IMR-90 (cell line): Measurements from ENCODE around the gene RPS6KA2. TPM values are rescaled to one million over a fixed set of nuclear protein-coding genes. Genes with fewer than 3 reads are reported as not detected.

Source experiments
- ATAC-seq: fragments of 200-7000 bp; cut with Tn5 transposase; 2 replicates; pipeline ENCODE4 v1.9.1; 2020; ENCODE audit warnings: low read depth, mild to moderate bottlenecking, moderate library complexity
- BruUV-seq: library from RNA; stranded (reverse); fragments of 400-500 nt; replicated peaks from 2 replicates; lab custom pipeline; 2021; lab: Mats Ljungman, UMichigan
- CTCF ChIA-PET: fragments of 300-600 bp; formaldehyde crosslinking; extraction: SDS; loops from one replicate; lab custom pipeline; 2021; ENCODE audit warnings: antibody characterized with exemption; lab: Yijun Ruan, JAX
- POLR2A ChIA-PET: fragments of 300-600 bp; sonication (Branson Sonifier 250); formaldehyde crosslinking; loops from one replicate; lab custom pipeline; 2022; ENCODE audit warnings: antibody characterized with exemption; ENCODE audit not compliant: unreplicated experiment; lab: Charles Lee
- DNase-seq: peaks from one replicate; pipeline ENCODE4 v3.0.0; 2013
- H2AFZ ChIP-seq: replicated peaks from 2 replicates; pipeline ENCODE3; 2013; ENCODE audit warnings: low read length, mild to moderate bottlenecking; ENCODE audit not compliant: poor library complexity
- H2AK5ac ChIP-seq: 2 replicates; pipeline ENCODE4 v1.6.1; 2013; ENCODE audit warnings: low read depth, low read length, inconsistent platforms
- H2AK9ac ChIP-seq: replicated peaks from 2 replicates; pipeline ENCODE3; 2013; ENCODE audit warnings: mild to moderate bottlenecking, low read depth, low read length, moderate library complexity; ENCODE audit not compliant: poor library complexity
- H2BK120ac ChIP-seq: 2 replicates; pipeline ENCODE4 v1.6.1; 2013; ENCODE audit warnings: low read depth, low read length, inconsistent platforms
- H2BK15ac ChIP-seq: 3 replicates; pipeline ENCODE4 v1.6.1; 2013; ENCODE audit warnings: low read depth, low read length, inconsistent platforms
- H2BK20ac ChIP-seq: 2 replicates; pipeline ENCODE4 v1.6.1; 2013; ENCODE audit warnings: low read depth, mild to moderate bottlenecking, inconsistent platforms, low read length, moderate library complexity
- H2BK5ac ChIP-seq: 2 replicates; pipeline ENCODE4 v1.6.1; 2013; ENCODE audit warnings: mild to moderate bottlenecking, low read depth, low read length, inconsistent platforms; ENCODE audit not compliant: poor library complexity, severe bottlenecking
- H3K14ac ChIP-seq: replicated peaks from 2 replicates; pipeline ENCODE4 v1.6.1; 2013; ENCODE audit warnings: low read depth, low read length, inconsistent platforms
- H3K18ac ChIP-seq: 2 replicates; pipeline ENCODE4 v1.6.1; 2013; ENCODE audit warnings: low read depth, low read length, control low read depth
- H3K23ac ChIP-seq: 2 replicates; pipeline ENCODE4 v1.6.1; 2013; ENCODE audit warnings: low read depth, low read length, inconsistent platforms
- H3K27ac ChIP-seq: 2 replicates; pipeline ENCODE4 v1.5.1; 2013; ENCODE audit warnings: mild to moderate bottlenecking, control low read depth, low read length; ENCODE audit not compliant: insufficient read depth
- H3K27me3 ChIP-seq: 2 replicates; pipeline ENCODE4 v1.6.1; 2013; ENCODE audit warnings: low read length; ENCODE audit not compliant: control insufficient read depth, insufficient read depth
- H3K36me3 ChIP-seq: 2 replicates; pipeline ENCODE4 v1.6.1; 2013; ENCODE audit warnings: low read length, mixed read lengths; ENCODE audit not compliant: control insufficient read depth, insufficient read depth
- H3K4ac ChIP-seq: 2 replicates; pipeline ENCODE4 v1.6.1; 2013; ENCODE audit warnings: low read depth, low read length, inconsistent platforms
- H3K4me1 ChIP-seq: 2 replicates; pipeline ENCODE4 v1.6.1; 2013; ENCODE audit warnings: low read length, mixed read lengths; ENCODE audit not compliant: control insufficient read depth, insufficient read depth
- H3K4me2 ChIP-seq: 2 replicates; pipeline ENCODE4 v1.6.1; 2013; ENCODE audit warnings: low read depth, mild to moderate bottlenecking, control low read depth, low read length, moderate library complexity
- H3K4me3 ChIP-seq: 2 replicates; pipeline ENCODE4 v1.5.1; 2013; ENCODE audit warnings: low read depth, mild to moderate bottlenecking, control low read depth, low read length, moderate library complexity; ENCODE audit not compliant: insufficient read depth
- H3K56ac ChIP-seq: 2 replicates; pipeline ENCODE4 v1.6.1; 2013; ENCODE audit warnings: low read length, inconsistent platforms; ENCODE audit not compliant: insufficient read depth; ENCODE audit errors: extremely low read depth
- H3K79me1 ChIP-seq, 2 experiments: 2 replicates each; pipeline ENCODE4 v1.6.1; 2013; ENCODE audit warnings: low read length in 2 of 2, inconsistent platforms in 1 of 2, low read depth in 1 of 2
- H3K9ac ChIP-seq: 2 replicates; pipeline ENCODE4 v1.6.1; 2013; ENCODE audit warnings: low read depth, low read length, control low read depth
- H3K9me1 ChIP-seq: 2 replicates; pipeline ENCODE4 v1.6.1; 2013; ENCODE audit warnings: low read length, inconsistent platforms; ENCODE audit not compliant: insufficient read depth
- H3K9me3 ChIP-seq: 2 replicates; pipeline ENCODE4 v1.6.1; 2013; ENCODE audit warnings: low read length; ENCODE audit not compliant: control insufficient read depth, insufficient read depth
- H4K20me1 ChIP-seq: 2 replicates; pipeline ENCODE4 v1.6.1; 2013; ENCODE audit warnings: low read length, inconsistent platforms; ENCODE audit not compliant: insufficient read depth
- H4K5ac ChIP-seq: 2 replicates; pipeline ENCODE4 v1.6.1; 2013; ENCODE audit warnings: mild to moderate bottlenecking, low read depth, low read length, control low read depth
- H4K8ac ChIP-seq, 2 experiments: 2 replicates each; pipeline ENCODE4 v1.6.1; 2013; ENCODE audit warnings: low read depth in 2 of 2, low read length in 2 of 2, control low read depth in 1 of 2, inconsistent platforms in 1 of 2
- H4K91ac ChIP-seq: 2 replicates; pipeline ENCODE4 v1.6.1; 2013; ENCODE audit warnings: low read depth, low read length, inconsistent platforms; ENCODE audit not compliant: insufficient read depth
- BHLHE40 ChIP-seq: fragments of 150-350 bp; IDR thresholded peaks from 2 replicates; pipeline ENCODE4 v1.6.1; 2016; ENCODE audit warnings: mild to moderate bottlenecking, low read depth, low read length
- CEBPB ChIP-seq: IDR thresholded peaks from 2 replicates; pipeline ENCODE4 v1.6.1; 2012; ENCODE audit warnings: low read depth, low read length, improper control_type of control experiment
- CTCF ChIP-seq: conservative IDR thresholded peaks from 2 replicates; pipeline ENCODE4 v1.5.1; 2012; ENCODE audit warnings: mild to moderate bottlenecking, low read depth, low read length, improper control_type of control experiment
- ELK1 ChIP-seq: fragments of 150-350 bp; IDR thresholded peaks from 2 replicates; pipeline ENCODE4 v1.6.1; 2016; ENCODE audit warnings: low read depth, mild to moderate bottlenecking, low read length, moderate library complexity, borderline replicate concordance
- FOS ChIP-seq: fragments of 150-350 bp; IDR thresholded peaks from 2 replicates; pipeline ENCODE4 v1.6.1; 2016; ENCODE audit warnings: low read depth, low read length
- MAFK ChIP-seq: IDR thresholded peaks from 2 replicates; pipeline ENCODE4 v1.6.1; 2012; ENCODE audit warnings: low read depth, low read length, improper control_type of control experiment
- MAZ ChIP-seq: IDR thresholded peaks from 2 replicates; pipeline ENCODE4 v1.6.1; 2012; ENCODE audit warnings: low read depth, mild to moderate bottlenecking, low read length, improper control_type of control experiment, moderate library complexity, borderline replicate concordance
- MXI1 ChIP-seq: IDR thresholded peaks from 2 replicates; pipeline ENCODE4 v1.6.1; 2012; ENCODE audit warnings: low read depth, mild to moderate bottlenecking, low read length, moderate library complexity, borderline replicate concordance
- NFE2L2 ChIP-seq: fragments of 150-350 bp; IDR thresholded peaks from 2 replicates; pipeline ENCODE4 v1.6.1; 2016; ENCODE audit warnings: low read depth, mild to moderate bottlenecking, low read length
- POLR2A ChIP-seq: IDR thresholded peaks from 2 replicates; pipeline ENCODE4 v1.6.1; 2012; ENCODE audit warnings: mild to moderate bottlenecking, low read depth, low read length
- RAD21 ChIP-seq: IDR thresholded peaks from 2 replicates; pipeline ENCODE4 v1.6.1; 2012; ENCODE audit warnings: low read length, improper control_type of control experiment
- RCOR1 ChIP-seq: IDR thresholded peaks from 2 replicates; pipeline ENCODE4 v1.6.1; 2012; ENCODE audit warnings: mild to moderate bottlenecking, low read length, improper control_type of control experiment; ENCODE audit not compliant: insufficient replicate concordance
- RFX5 ChIP-seq: IDR thresholded peaks from 2 replicates; pipeline ENCODE4 v1.8.0; 2012; ENCODE audit warnings: low read depth, mild to moderate bottlenecking, low read length, moderate library complexity
- SMC3 ChIP-seq: fragments of 150-350 bp; IDR thresholded peaks from 2 replicates; pipeline ENCODE4 v1.6.1; 2016; ENCODE audit warnings: low read depth, mild to moderate bottlenecking, antibody characterized with exemption, low read length, moderate library complexity
- USF2 ChIP-seq: fragments of 150-350 bp; IDR thresholded peaks from 2 replicates; pipeline ENCODE4 v1.6.1; 2017; ENCODE audit warnings: mild to moderate bottlenecking, antibody characterized with exemption, low read length, low read depth
- WGBS, 2 experiments: methylation state at CpG; one replicate each; pipeline versions ENCODE4 v1.1.5 to v1.1.7; 2013; ENCODE audit warnings: missing lambda C conversion rate in 2 of 2; ENCODE audit not compliant: insufficient read length in 1 of 2; ENCODE audit errors: extremely low coverage in 2 of 2; 5-methylcytosine and 5-hydroxymethylcytosine counted together
- dilution Hi-C: fragments of 300-500 bp; cut with HindIII; formaldehyde crosslinking; loops from one replicate; pipeline ENCODE4 v1.14.3; 2018; ENCODE audit warnings: low sequenced_read_pairs; ENCODE audit not compliant: unreplicated experiment
- in situ Hi-C: fragments of 300-500 bp; cut with MboI; formaldehyde crosslinking; loops from 3 replicates; pipeline ENCODE4 v1.14.3; 2019; ENCODE audit warnings: low sequenced_read_pairs, inconsistent platforms, mixed read lengths
- intact Hi-C: fragments of 100-400 bp; cut with micrococcal nuclease; formaldehyde crosslinking; loops from 2 replicates; pipeline ENCODE4 v1.10.0; 2022
- polyA plus RNA-seq, 3 experiments: library from polyadenylated mRNA; depleted of rRNA; stranded (reverse); fragments of >200 nt; gene quantifications; 2 replicates each; pipeline ENCODE4 v1.2.3, GENCODE V29; 2012; ENCODE audit warnings: low replicate concordance in 1 of 3
- total RNA-seq: library from RNA; depleted of rRNA; stranded (reverse); fragments of >200 nt; gene quantifications from 2 replicates; pipeline ENCODE4 v1.2.3, GENCODE V29; 2012

RPS6KA2 gene
- total and polyA plus RNA-seq, 2 of the 4 experiments (the other 2 are of a cell fraction): 26.9 to 31.3 TPM

GRCh38 chr6:166470029-166470862 is 156.8 kb downstream of the RPS6KA2 start:
- no TSS peak for BruUV-seq
- Histone ChIP-seq H3K14ac (no peak overlapping the region), H3K36me3 (peaks cover 40% of the 10 kb centered on the region), H3K9me1 (peaks cover 16% of the 10 kb centered on the region), H4K8ac (no peak overlapping the region), H2BK5ac (no peak overlapping the region), H3K4me2 (no peak overlapping the region), H3K56ac (no peak overlapping the region), H4K5ac (no peak overlapping the region), H2BK15ac (no peak overlapping the region), H3K27ac (no peak overlapping the region), H3K79me1 (no peaks in the 10 kb centered on the region), H3K4ac (no peak overlapping the region), H3K9ac (no peak overlapping the region), H4K91ac (no peak overlapping the region), H2AFZ (no peak overlapping the region), H4K20me1 (peaks cover 7% of the 10 kb centered on the region), H2BK20ac (no peak overlapping the region), H3K18ac (no peak overlapping the region), H3K9me3 (no peaks in the 10 kb centered on the region), H3K23ac (no peak overlapping the region), H2AK9ac (no peak overlapping the region), H3K27me3 (no peaks in the 10 kb centered on the region), H3K4me3 (no peak overlapping the region), H3K4me1 (peaks cover 2% of the 10 kb centered on the region; the same call in 1 of the 2 replicates), H2AK5ac (no peak overlapping the region), H2BK120ac (no peak overlapping the region)
- in situ Hi-C loops (no loop called here), dilution Hi-C loops (no loop called here), intact Hi-C loops (no loop called here)
- ATAC-seq: no peak
- DNase-seq: no peak
- ChIA-PET POLR2A (no interaction called here), CTCF (no interaction called here)
- 70% methylated on average over 2 of the region's 20 CpGs; no CpG with 5 or more reads in 1 of the 2 experiments for WGBS, 2 experiments
- TF ChIP-seq RFX5 (no peak), MAZ (no peak), RCOR1 (no peak), USF2 (no peak), MAFK (no peak), FOS (no peak), CTCF (no peak), NFE2L2 (no peak), POLR2A (no peak), CEBPB (no peak), BHLHE40 (no peak), RAD21 (no peak), ELK1 (no peak), SMC3 (no peak), MXI1 (no peak)
